GM19023 (cell line): ENCODE data around the gene UXS1.

ENCODE experiments used
- ATAC-seq: cut with Tn5 transposase; IDR thresholded peaks from one replicate; pipeline ENCODE4 v1.9.1; 2021; ENCODE audit warnings: mild to moderate bottlenecking, moderate library complexity; ENCODE audit not compliant: unreplicated experiment

UXS1 gene

DNA sequence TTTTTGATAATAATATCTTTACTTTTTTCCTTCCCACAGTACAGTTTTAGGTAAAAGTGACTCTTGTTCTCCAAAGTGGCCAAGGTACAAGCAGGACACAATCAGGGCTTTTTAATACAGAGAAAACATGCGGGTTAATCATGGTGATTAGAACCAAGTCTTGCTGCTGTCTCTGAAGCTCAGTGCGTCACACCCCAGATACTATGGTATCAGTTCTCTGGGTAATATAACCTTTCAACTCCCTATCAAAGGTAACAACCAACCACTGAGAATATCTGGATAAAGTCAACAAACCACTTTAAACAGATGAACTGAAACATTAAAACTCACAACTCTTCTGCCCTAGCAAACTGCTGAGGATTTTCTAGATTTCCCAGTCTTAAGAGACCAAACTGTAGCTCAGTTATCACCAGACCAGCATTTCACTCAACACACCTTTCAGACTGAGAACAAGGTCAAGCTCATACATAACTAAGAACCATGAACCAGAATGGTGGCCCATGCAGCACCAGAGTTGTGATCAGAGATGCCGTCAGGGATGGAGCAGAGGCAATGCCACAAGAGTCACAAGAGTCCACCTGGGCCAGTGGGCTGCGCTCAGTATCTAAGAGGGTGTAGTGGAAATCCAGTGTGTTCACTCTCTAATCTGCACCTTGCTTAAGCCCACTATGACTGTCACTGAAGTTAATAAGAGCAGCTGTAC lies 103.0 kb downstream of the UXS1 start:
- no peak for ATAC-seq

DNA sequence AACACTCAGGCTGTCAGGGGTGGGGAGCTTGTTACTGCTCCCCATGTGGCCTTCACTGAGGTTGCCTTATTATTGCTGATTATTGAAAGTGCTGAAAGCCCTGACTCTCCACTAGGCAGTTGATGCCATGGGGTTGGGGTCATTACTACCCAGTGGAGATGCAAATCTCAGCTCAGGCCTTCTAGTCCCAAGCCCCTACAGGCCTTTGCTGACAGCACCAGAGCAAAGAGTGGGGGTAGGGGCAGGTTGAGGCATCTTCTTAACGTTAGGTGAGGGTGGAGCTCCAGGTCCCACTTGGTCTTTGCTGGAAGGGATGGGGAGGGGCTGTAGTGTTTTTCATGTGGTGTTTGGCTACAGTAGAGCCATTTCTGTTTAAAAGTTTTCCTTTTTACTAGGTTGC lies 104.5 kb downstream of the UXS1 start:
- no peak for ATAC-seq

DNA sequence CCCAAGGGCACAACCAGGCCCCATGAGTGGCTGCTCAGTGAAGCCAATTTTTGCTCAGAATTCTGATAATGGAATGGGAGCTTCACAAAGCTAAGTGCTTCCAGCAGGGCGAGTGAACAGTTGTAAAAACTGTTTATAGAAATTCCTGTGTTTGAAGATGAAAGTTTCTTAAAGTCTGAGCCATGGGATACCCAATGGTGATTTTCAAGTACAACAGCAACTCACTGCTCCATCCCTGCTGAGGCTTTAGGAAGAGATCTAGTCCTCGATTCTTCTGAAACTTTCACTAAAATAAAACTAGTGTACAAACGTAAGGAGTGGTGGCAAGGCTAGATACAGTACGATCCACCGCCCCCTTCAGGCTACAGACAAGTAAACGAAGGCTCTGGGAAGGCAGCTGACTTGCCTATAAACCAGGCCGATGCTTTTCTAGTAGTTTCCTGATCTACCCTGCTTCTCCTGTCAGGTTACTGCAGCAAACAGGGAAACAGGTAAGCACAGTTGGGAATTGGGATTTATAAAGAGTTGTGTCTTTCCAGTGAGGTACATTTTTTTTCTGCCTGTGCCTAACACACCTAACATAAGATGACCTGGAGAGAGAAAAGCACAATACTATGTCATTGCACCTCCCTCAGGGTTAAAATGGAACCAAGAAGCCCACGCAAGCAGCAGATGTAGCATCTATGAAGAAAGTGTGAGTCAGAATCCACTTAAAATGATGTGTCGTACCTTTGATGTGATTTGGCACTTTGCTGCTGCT lies 108.7 kb downstream of the UXS1 start:
- no peak for ATAC-seq

- ATAC-seq = no peak
These were observed 113.1 kb downstream of the UXS1 start for GRCh38 chr2:106080959-106081358.

GRCh38 chr2:106078096-106078495 lies 116.0 kb downstream of the UXS1 start:
- no peak for ATAC-seq

DNA sequence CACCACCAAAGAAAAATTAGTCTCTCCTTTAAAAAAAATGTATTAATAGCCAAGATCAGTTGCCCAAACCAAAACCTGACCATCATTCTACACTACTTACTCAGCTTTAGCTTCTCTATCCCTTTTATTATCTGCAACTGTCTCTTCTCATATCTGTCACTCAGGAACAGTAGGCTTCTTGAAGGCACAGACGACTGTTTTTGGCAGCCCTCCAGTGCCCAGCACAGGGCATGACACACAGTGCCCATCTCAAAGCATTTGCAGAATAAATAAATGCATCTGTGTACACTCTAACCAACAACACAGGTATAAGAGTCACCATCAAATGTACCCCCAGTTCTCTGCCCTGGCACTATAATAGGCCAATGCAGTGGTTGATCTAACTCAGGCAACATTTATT lies 117.2 kb downstream of the UXS1 start:
- ATAC-seq = no peak

- no peak for ATAC-seq
These were observed 119.1 kb downstream of the UXS1 start for GRCh38 chr2:106075048-106075447.

DNA sequence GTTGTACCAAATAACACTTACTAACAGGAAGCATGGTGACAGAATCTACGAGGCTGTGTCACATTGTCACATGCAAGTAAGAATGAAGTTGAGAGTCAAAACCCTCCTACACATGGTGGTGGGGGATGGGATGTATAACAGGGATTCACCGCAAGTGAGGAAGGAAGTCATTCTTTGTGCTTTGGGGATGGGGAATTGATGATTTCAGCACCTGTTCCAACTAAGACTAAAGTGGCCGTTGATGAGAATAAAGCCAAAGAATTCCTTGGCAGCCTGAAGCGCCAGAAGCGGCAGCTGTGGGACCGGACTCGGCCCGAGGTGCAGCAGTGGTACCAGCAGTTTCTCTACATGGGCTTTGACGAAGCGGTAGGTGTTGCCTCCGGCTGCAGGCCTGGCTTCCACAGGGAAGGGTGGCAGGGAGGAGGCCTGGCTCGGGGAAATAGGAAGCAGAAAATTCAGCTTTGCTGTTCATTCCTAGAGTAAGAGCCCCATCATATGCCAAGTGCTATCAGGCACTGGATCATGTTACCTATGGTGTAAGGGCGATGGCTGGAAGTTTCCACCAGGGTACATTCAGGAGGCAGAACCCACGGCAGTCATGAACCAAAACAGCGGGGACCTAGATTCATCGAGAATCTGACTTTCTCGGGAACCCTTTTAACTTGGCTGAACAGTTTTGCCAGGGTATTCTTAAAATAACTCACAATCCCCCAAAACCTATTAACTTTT lies 120.3 kb downstream of the UXS1 start:
- no peak for ATAC-seq

- no peak for ATAC-seq
These were observed 123.9 kb downstream of the UXS1 start for GRCh38 chr2:106070181-106070580.

DNA sequence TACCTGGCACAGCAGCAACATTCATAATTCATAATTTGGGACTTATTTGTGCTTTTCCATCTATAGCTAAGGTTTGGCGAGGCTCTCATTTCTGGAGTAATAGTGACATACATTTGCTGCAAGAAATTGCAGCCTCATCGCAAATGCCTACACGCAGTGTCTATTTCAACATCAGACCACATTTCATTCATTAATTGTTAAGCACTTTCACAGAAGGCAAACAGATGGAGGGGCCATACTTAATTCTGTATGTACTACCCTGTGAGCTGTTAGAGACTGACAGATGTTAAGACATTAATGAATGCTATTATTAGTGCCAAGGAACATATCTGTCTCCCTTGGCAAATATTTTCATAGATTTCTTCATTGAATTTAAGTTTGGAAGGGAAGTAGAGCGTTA lies 125.7 kb downstream of the UXS1 start:
- ATAC-seq = no peak

GRCh38 chr2:106065983-106066820 lies 127.9 kb downstream of the UXS1 start:
- no peak for ATAC-seq

DNA sequence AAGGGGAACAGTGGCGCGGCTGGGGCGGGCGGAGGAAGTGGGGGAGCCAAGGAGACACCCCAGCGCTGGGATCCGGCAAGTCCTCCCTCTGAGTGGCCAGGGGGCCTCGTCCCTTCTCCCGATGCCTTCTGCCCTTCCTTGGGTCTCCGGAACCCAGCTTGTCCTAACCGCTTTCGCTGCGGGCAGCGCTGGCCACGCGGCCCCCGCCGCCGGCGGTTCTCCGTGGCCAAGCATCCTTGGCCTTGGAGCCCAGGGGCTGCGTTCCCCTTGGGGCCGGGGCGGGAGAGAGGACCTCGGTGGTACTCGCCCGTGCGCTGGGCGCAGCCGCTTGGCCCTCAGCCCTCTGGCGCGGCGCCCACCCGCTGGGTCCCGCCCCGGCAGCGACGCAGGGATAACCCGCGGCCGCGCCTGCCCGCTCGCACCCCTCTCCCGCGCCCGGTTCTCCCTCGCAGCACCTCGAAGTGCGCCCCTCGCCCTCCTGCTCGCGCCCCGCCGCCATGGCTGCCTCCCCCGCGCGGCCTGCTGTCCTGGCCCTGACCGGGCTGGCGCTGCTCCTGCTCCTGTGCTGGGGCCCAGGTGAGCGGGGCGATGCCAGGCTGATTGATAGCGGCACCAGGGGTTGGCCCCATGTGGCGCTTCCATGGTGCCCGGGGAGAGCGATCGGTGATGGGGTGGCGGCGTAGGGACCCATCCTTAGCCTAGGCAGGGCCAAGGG lies 128.7 kb downstream of the UXS1 start:
- ATAC-seq = no peak

DNA sequence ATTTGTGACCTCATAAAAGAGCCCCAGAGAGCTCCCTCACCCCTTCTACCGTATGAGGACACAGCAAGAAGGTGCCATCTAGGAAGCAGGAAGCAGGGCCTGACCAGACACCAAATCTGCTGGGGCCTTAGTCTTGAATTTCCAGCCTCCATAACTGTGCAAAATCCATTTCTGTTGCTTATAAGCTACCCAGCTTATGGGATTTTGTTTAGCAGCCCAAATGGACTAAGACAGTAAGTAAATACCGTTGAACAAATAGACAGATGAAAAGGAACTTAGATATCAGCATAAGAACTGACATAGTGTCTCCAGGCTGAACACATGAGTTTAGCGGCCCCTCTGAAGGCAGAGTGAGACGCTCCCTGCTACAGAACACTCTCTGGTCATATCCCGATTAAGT lies 130.9 kb downstream of the UXS1 start:
- no peak for ATAC-seq

GRCh38 chr2:106062627-106063026 lies 131.5 kb downstream of the UXS1 start:
- ATAC-seq = no peak

DNA sequence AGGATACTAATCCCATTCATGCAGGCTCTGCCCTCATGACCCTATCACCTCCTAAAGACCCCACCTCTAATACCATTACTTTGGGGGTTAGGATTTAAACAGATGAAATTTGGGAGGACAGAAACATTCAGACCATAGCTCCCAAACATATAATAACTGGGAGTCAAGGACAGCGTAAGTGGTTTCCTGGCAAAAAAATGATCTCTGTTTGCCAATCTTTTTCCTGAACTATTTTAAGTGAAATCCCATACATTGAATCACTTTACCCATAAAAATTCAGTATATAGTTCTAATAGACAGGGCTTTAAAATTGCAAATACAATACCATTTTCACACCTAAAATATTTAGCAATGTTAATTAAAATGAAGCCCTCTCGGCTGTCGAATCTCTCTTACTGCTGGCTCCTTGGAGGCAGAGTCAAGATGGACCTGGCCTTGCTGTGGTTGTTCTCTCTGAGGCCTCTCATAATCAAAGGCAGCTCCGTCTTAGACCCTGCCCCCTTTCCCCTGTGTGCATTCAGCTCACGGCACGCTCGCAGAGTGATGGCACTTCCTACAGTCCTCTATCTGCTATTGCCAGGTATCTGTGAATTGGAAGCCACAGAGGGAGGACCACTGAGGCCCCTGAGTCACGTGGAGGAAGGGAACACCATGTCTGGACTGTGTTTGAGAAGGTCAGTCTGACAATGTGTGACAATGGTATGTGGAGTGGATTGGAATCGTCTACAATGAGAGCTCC lies 132.3 kb downstream of the UXS1 start:
- ATAC-seq = no peak

DNA sequence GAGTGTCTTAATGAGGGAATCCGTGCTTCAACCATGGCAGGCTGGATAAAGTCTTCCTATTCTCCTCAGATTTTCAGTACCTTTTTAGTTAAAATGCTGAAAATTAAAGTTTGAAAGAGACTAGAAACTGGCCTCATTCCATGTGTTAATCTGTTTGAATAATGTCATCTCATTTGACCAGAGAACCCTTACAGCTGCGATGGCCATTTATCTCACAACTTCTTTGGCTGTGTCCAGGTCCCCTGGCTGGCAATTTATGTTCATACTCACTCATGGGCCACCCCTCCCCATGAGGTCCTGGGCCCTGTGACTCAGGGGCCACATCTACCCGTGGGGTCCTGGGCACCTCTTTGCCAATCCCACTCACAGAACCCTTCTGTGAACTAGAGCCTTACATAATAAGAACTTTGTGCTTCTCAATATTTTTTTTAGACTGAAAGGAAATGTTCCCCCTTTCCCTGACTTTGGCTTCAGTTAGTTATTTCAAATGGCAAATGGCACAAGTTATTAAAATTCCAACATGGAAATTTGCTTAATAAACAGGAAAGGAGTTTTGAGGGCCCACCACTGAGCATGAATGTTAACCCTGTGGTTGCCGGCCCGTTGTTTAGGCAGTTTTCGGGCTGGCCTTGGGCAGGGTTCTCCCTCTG lies 134.6 kb downstream of the UXS1 start:
- ATAC-seq = no peak

DNA sequence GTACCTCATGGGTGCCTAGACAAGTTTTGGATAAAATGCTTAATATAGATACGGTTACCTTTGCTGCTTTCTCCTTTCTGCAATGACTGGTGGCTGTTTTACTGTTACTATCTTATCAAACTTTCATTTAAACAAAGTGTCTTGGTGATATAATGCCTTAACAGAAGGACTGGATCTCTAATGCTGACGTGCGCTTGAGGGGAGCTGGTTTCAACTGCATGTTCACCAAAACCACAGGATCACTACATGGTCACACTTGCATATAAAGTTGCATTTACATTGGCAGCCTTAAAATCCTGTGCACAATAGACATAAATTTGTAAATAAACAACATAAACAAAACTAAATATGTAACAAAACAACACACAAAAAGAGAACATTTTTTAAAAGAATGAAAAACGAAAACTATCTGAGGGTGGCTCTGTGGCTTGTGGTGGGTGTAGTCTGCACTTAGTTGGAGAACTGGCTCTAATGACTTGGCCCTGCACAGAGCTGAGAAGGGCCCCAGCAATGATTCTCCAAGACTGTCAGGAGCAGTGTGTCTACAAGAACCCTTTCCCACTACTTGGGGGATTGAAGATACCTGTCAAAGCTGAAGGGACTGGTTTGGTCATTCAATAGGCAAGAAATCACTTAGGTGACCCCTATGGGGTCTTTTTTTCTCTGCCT lies 135.5 kb downstream of the UXS1 start:
- ATAC-seq = no peak

DNA sequence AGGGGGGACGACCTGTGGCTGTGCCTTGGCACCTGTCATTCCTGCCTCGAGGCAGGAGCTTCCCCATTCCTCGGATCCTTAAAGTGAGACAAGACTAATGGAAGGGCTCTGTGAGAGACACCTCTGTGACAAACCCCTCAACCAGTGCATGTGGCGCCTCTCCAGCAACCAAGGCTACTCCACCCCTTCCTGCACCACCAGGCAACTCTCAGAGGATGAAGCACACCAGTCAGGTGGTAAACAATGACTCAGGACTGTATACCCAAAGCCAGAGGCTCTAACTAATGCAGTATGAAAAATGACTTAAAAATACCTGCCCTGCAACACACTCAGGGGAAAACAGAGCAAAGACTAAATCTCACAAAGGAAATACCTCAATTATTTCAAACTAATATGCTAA lies 136.9 kb downstream of the UXS1 start:
- ATAC-seq = no peak
